ENCODE data around the gene ARID1B.

DNA sequence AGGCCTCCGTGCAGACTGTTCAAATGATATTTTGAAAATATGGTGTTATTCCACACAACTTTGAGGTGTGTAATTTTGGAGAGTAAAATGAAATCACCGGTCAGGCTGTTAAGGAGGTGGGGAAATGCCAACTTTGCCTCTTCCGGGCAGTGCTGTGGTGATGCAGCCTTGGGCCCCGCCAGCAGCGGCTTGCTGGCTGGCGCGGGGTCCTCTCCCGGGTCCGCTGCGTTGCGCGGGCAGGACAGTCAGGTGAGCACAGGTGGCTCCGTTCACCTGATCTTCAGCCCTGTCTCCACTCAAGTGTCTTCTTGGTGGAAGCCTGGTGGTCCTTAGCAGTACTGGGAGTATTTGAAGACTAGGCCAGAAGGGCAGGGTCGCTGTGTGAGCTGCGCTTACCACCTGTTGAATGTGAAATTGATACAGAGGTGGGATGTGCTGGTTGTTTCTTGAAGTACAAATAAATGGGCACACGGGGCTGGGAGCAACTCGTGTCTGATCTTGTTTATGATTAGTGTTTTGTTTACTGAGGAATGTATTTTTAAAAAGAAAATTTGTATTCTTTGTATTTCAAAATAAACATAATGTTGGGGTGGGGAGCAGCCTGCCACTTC, 184.2 kb downstream of the ARID1B start:
- TF ChIP-seq, protein P1, sequence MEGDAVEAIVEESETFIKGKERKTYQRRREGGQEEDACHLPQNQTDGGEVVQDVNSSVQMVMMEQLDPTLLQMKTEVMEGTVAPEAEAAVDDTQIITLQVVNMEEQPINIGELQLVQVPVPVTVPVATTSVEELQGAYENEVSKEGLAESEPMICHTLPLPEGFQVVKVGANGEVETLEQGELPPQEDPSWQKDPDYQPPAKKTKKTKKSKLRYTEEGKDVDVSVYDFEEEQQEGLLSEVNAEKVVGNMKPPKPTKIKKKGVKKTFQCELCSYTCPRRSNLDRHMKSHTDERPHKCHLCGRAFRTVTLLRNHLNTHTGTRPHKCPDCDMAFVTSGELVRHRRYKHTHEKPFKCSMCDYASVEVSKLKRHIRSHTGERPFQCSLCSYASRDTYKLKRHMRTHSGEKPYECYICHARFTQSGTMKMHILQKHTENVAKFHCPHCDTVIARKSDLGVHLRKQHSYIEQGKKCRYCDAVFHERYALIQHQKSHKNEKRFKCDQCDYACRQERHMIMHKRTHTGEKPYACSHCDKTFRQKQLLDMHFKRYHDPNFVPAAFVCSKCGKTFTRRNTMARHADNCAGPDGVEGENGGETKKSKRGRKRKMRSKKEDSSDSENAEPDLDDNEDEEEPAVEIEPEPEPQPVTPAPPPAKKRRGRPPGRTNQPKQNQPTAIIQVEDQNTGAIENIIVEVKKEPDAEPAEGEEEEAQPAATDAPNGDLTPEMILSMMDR (IDR thresholded peaks at IDR 0.05), result no peak
- TF ChIP-seq POLR2A (IDR thresholded peaks at IDR 0.05), result no peak

Data from transverse colon (tissue), 3 donors.